Measurements from ENCODE around the gene TAMM41. TPM values are rescaled to one million over a fixed set of nuclear protein-coding genes. Genes with fewer than 3 reads are reported as not detected.

Gene TAMM41
- total and polyA plus RNA-seq, 10 donors = 10.4 to 33.9 (median 21.5) TPM

DNA sequence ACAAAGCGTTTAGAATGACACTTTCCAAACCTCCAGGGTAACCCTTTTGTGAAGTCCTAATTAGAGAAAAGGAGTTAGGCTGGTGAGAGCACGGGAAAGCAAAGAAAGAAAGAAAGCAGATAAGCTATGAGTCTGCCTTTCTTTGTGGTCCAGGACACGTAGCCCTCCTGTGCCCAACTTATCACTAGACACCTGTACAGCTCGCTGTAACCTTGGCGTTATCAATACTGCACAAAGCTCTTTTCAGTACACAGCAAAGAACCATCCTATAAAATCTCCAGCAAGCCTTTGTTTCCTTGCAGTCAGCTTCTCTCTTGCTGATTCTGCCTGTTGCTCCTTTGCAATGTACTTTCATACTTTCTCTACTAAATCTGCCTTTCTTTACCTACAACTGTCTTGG, 6.8 kb upstream of the TAMM41 start:
- Histone ChIP-seq H3K4me1 (no peaks in the 10 kb centered on the region), H3K27me3 (replicated peaks in 1 of 7) (peaks cover 0 to 7% (median 0%) of the 10 kb centered on the region in 7 donors), H3K9me3 (peaks cover 0 to 10% (median 0%) of the 10 kb centered on the region in 8 donors), H3K4me3 (no peak overlapping the region), H3K36me3 (no peaks in the 10 kb centered on the region), H3K27ac (no peak overlapping the region)
- TF ChIP-seq POLR2A (IDR thresholded peaks at IDR 0.05) = no peak
- no peak for TF ChIP-seq POLR2AphosphoS5 (IDR thresholded peaks at IDR 0.05)
- TF ChIP-seq, protein P1, sequence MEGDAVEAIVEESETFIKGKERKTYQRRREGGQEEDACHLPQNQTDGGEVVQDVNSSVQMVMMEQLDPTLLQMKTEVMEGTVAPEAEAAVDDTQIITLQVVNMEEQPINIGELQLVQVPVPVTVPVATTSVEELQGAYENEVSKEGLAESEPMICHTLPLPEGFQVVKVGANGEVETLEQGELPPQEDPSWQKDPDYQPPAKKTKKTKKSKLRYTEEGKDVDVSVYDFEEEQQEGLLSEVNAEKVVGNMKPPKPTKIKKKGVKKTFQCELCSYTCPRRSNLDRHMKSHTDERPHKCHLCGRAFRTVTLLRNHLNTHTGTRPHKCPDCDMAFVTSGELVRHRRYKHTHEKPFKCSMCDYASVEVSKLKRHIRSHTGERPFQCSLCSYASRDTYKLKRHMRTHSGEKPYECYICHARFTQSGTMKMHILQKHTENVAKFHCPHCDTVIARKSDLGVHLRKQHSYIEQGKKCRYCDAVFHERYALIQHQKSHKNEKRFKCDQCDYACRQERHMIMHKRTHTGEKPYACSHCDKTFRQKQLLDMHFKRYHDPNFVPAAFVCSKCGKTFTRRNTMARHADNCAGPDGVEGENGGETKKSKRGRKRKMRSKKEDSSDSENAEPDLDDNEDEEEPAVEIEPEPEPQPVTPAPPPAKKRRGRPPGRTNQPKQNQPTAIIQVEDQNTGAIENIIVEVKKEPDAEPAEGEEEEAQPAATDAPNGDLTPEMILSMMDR (IDR thresholded peaks at IDR 0.05 in 8 of 11, conservative IDR thresholded peaks at IDR 0.05 in 3 of 11) = no peak
- intact Hi-C loops (cut with DNase I; ENCODE audit: low total_unique reads) = no loop called here
- no peak for DNase-seq
- WGBS, 5 donors = 64 to 81% (median 73%) methylated on average over 5 of the region's 5 CpGs

DNA sequence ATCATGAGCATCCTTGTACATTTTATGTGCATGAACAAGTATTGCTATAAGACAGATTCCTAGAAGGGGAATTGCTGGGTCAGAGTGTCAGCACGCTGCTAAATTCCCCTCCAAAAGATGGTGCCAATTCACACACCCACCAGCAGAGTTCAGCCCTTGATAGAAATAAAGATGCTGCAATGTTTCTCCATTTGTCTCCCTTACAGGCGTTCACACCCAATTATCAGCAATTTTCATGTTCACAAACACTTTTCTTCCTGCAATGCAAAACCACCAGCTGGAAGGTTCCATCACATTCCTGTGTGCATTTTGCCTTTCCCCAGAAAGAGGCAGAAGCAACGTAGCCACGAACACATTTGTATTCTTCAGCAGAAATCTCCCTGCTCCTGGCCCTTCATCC, 3.3 kb upstream of the TAMM41 start:
- DNase-seq = no peak
- Histone ChIP-seq H3K9me3 (peaks cover 0 to 9% (median 0%) of the 10 kb centered on the region in 8 donors), H3K4me3 (no peak overlapping the region), H3K36me3 (no peaks in the 10 kb centered on the region), H3K4me1 (peaks cover 12 to 25% (median 22%) of the 10 kb centered on the region in 6 donors), H3K27me3 (replicated peaks in 1 of 7) (peaks cover 0 to 7% (median 0%) of the 10 kb centered on the region in 7 donors), H3K27ac (no peak overlapping the region)
- TF ChIP-seq POLR2AphosphoS5 (IDR thresholded peaks at IDR 0.05) = no peak
- TF ChIP-seq, protein P1 (IDR thresholded peaks at IDR 0.05 in 8 of 11, conservative IDR thresholded peaks at IDR 0.05 in 3 of 11) = no peak
- no peak for TF ChIP-seq POLR2A (IDR thresholded peaks at IDR 0.05)
- intact Hi-C loops (cut with DNase I; ENCODE audit: low total_unique reads) = no loop called here
- 71 to 81% (median 74%) methylated on average over 4 of the region's 4 CpGs for WGBS, 5 donors

DNA sequence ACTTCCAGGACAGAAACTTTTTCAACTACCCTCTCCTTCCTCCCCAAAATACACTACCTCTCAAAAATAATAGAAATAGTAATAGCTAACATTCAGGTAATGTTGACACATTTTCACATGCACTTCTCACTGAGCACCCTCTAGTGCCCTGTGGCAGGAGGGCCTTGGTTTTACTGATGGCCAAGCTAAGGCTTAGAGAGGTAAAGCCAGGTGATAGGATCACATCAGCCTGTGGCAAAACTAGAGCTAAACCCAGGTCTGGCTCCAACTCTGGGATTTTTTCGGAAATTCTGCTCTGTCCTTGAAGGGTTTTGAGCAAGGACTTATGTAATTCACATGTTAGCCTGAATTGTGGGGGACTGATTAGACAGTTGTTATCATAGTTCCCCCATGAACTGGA, 922 bp upstream of the TAMM41 start:
- no peak for DNase-seq
- H3K27ac ChIP-seq = peak overlapping the region; percentile 65 to 92 (median 87)
- intact Hi-C loops (cut with DNase I; ENCODE audit: low total_unique reads) = no loop called here
- peaks cover 0 to 17% (median 14%) of the 10 kb centered on the region in 6 donors for H3K36me3 ChIP-seq
- peak overlapping the region in 1 of 8 donors; percentile 73 for H3K4me3 ChIP-seq
- H3K4me1 ChIP-seq = peaks cover 16 to 37% (median 31%) of the 10 kb centered on the region in 6 donors
- TF ChIP-seq, protein P1 (IDR thresholded peaks at IDR 0.05 in 8 of 11, conservative IDR thresholded peaks at IDR 0.05 in 3 of 11) = no peak
- TF ChIP-seq POLR2A (IDR thresholded peaks at IDR 0.05) (no peak), POLR2AphosphoS5 (IDR thresholded peaks at IDR 0.05) (no peak)
- 76 to 100% (median 92%) methylated on average over 1 of the region's 1 CpG for WGBS, 5 donors
- H3K9me3 ChIP-seq = no peaks in the 10 kb centered on the region
- no peaks in the 10 kb centered on the region for H3K27me3 ChIP-seq (replicated peaks in 1 of 7)

DNA sequence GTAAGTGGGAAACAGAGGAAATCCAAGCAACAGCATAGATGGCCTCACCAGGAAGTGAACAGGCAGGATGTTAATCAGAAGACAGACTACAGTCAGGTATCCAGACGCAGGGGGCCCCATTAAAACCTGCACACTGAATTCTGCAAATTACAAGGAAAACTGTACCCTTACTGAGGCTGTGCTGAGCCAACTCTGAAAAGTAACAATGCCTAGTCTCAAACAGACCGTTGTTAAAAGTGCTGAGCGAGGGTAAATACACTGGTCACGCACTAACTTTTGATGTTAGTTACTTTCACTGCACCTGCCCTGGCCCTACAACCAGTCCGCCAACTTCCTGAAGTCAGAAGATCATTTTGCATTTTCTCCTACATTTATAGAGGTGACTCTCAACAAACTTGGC, 1.0 kb downstream of the TAMM41 start:
- H3K9me3 ChIP-seq = no peaks in the 10 kb centered on the region
- H3K27me3 ChIP-seq (replicated peaks in 1 of 7) = no peaks in the 10 kb centered on the region
- peaks cover 0 to 35% (median 33%) of the 10 kb centered on the region in 6 donors for H3K36me3 ChIP-seq
- H3K27ac ChIP-seq = peak overlapping the region; percentile 65 to 92 (median 87)
- H3K4me1 ChIP-seq = peaks cover 16 to 41% (median 31%) of the 10 kb centered on the region in 6 donors
- peak overlapping the region; percentile 52 to 89 (median 71) for H3K4me3 ChIP-seq
- intact Hi-C loops (cut with DNase I; ENCODE audit: low total_unique reads) = no loop called here
- no peak for DNase-seq
- TF ChIP-seq POLR2AphosphoS5 (IDR thresholded peaks at IDR 0.05) (no peak), POLR2A (IDR thresholded peaks at IDR 0.05) (no peak)
- TF ChIP-seq, protein P1 (IDR thresholded peaks at IDR 0.05 in 8 of 11, conservative IDR thresholded peaks at IDR 0.05 in 3 of 11) = no peak
- WGBS, 5 donors = 11 to 22% (median 14%) methylated on average over 5 of the region's 5 CpGs
